Urothelium cell line (cell line): ENCODE measurements around the gene MEMO1.
"Not testable (repeated sequence)": the region's sequence is repeated elsewhere in the genome, so short reads cannot be mapped to it uniquely, and the experiment has no call there.

Experiments
- DNase-seq: peaks from one replicate; pipeline ENCODE4 v3.0.0; 2011; ENCODE audit warnings: low spot score, mixed read lengths
- FAIRE-seq: peaks from 2 replicates; lab custom pipeline; 2011; peaks lifted over from hg19 to GRCh38; lab: Jason Lieb, UNC

The MEMO1 gene

GRCh38 chr2:31920962-31921361 lies 89.8 kb downstream of the MEMO1 start:
- DNase-seq, result no peak
- no peak for FAIRE-seq

DNA sequence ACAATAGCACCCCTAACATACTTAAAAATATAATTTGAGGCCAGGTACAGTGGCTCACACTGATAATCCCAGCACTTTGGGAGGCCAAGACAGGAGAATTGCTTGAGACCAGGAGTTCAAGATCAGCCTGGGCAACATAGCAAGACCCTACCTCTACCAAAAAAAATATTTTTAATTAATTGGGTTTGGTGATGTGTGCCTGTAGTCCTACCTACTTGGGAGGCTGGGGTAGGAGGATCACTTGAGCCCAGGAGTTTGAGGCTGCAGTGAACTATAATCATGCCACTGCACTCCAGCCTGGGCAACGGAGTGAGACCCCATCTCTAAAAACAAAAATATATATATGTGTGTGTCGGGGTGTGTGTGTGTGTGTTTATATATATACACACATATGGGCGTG lies 91.3 kb downstream of the MEMO1 start:
- DNase-seq (no peak), FAIRE-seq (no peak)

- no peak for FAIRE-seq
- DNase-seq, result no peak
These were observed 101.1 kb downstream of the MEMO1 start for GRCh38 chr2:31909661-31910060.

DNA sequence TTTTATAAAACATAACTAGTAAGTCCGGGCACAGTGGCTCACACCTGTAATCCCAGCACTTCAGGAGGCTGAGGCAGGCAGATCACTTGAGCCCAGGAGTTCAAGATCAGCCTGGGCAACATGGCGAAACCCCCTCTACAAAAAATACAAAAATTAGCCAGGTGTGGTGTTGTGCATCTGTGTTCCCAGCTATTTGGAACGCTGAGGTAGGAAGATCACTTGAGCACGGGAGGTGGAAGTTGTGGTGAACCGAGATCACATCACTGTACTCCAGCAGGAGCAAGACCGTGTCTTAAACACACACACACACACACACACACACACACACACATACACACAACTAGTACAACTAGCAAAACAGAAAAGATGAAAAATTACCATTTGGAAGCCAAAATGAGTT lies 103.3 kb downstream of the MEMO1 start:
- FAIRE-seq, DNase-seq: not testable (repeated sequence)

- no peak for FAIRE-seq
- no peak for DNase-seq
These were observed 107.6 kb downstream of the MEMO1 start for GRCh38 chr2:31903109-31903780.

DNA sequence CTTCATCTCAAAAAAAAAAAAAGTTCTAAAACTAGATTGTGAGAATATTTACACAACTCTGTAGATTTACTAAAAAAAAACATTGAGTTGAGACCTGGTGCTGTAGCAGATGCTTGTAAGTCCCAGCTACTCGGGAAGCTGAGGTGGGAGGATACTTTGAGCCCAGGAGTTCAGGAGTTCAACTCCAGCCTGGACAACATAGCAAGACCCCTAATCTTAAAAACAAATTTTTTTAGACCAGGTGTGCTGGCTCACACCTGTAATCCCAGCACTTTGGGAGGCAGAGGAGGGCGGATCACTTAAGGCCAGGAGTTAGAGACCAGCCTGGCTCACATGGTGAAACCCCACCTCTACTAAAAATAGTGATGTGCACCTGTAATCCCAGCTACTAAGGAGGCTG lies 108.9 kb downstream of the MEMO1 start:
- no peak for DNase-seq
- no peak for FAIRE-seq

DNA sequence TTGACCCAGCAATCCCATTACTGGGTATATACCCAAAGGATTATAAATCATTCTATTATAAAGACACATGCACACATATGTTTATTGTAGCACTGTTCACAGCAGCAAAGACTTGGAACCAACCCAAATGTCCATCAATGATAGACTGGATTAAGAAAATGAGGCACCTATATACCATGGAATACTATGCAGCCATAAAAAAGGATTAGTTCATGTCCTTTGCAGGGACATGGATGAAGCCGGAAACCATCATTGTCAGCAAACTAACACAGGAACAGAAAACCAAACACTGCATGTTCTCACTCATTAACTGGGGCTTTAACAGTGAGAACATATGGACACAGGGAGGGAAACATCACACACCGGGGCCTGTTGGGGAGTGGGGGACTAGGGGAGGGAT lies 110.7 kb downstream of the MEMO1 start:
- DNase-seq, FAIRE-seq: not testable (repeated sequence)

- not testable (repeated sequence) for DNase-seq, FAIRE-seq
These were observed 112.5 kb downstream of the MEMO1 start for GRCh38 chr2:31898346-31898745.

- DNase-seq, FAIRE-seq: not testable (repeated sequence)
These were observed 113.5 kb downstream of the MEMO1 start for GRCh38 chr2:31897340-31897739.

- DNase-seq (no peak), FAIRE-seq (no peak)
These were observed 114.5 kb downstream of the MEMO1 start for GRCh38 chr2:31896293-31896692.

- DNase-seq (no peak), FAIRE-seq (no peak)
These were observed 116.2 kb downstream of the MEMO1 start for GRCh38 chr2:31894656-31895055.

- no peak for FAIRE-seq
- DNase-seq, result no peak
These were observed 117.7 kb downstream of the MEMO1 start for GRCh38 chr2:31893094-31893493.

DNA sequence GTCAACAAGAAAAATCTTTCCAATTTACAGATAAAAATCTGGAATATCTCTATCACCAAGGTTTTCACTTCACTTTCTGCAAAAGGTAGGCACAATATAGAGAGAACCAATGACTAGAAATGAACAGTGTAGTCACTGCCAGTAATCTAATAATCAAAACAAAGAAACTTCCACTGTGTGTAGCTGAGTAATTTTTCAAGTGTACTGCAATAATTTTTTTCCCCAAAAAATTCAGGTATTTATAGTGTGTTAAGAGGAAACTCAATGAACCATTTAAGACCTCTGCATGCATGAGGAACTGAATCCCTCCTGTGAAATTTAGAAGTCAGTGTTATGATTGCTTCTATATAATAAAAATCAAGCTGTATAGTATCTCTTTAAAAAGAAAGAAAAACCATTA lies 121.8 kb downstream of the MEMO1 start:
- FAIRE-seq (no peak), DNase-seq (no peak)

DNA sequence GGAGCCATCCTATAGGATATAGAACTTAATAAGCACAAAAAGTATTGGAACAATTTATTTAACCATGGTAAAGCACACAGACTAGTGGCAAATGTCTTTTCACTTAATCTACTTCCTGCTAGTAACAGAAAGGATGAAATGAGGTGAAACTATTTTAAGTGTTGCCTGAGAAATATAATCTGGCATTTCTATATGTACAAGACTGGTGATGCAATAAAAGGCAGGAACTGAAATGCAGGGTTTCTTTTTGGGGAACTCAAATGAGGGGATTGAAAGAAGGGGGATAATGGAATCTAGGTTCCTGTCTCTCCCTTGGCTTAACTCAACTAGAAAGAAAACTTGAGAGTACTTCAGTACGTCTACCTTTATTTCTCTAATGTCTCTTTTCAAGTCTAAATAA lies 122.3 kb downstream of the MEMO1 start:
- DNase-seq (no peak), FAIRE-seq (no peak)

DNA sequence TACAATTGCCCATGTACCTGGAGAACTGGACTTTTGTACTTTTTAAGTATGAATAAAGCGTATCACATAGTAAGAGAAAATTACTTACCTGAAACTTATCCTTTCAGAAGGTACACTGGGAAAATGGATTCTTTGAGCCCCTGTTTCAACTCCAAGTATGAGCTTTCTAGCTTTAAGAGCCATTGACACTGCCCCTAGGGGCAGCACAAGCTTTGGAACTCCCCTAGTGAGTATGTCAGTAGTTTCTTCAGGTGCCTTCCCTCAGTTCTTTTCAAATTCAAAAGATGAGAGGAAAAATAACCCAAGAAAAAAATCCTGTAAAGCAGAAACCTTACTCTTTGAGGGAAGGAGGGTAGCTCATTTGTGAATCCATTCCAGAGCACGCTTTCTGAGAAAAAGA lies 124.1 kb downstream of the MEMO1 start:
- peak; percentile 6 for DNase-seq
- FAIRE-seq, result no peak

DNA sequence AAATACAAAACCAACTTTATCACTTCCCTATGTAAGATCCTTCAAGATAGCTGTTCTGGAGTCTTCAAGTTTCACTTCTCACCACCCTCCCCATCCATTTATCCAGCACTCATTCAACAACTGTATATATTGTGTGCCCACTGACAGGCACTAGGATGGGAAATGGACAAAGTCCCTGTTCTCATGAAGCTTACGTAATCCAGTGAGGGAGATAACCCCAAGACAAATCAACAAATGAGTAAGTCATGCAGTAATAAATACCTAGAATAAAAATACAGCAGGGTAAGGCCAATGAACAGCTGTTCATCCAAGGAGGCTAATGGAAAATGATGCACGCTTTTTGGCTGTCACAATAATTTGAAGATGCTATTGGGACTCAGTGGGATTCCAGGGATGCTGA lies 133.8 kb downstream of the MEMO1 start:
- no peak for DNase-seq
- no peak for FAIRE-seq

- DNase-seq, result no peak
- FAIRE-seq, result no peak
These were observed 136.7 kb downstream of the MEMO1 start for GRCh38 chr2:31874071-31874470.

DNA sequence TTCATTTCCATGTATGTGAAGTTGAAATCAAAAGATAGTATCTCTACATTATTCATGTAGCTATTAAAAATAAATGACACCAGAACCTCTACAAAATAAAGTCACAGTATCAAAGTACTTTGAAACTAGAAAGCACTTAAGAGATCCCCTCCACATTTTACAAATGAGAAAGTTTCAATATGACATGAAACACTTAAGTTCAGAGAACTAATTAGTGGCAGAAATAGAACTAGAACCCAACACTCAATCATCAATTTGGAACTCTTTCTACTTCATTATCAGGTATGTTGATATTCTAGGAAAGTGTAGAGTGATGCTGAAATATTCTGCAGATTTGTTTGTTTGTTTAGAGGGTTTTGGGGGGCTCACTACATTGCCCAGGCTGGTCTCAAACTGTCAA lies 145.6 kb downstream of the MEMO1 start:
- no peak for FAIRE-seq
- DNase-seq, result no peak

DNA sequence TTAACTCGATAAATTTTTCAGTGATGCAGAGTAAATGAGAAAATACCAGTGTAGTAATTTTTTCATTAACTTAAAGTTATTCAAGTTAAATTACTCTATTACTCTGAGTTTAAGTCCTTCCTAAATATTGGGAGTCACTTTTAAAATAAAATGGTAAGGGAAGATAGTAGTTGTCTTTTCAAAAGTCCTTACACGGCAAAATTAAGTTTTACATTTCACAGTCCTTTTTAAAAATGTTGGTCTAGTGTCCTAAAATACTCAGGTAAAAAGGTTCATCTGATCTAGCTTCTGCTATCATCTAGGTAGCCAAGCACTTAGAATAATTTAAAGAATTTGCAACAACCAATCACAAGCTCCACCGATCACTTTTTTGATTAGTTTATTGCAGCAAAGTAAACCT lies 146.9 kb downstream of the MEMO1 start:
- FAIRE-seq, result no peak
- no peak for DNase-seq

DNA sequence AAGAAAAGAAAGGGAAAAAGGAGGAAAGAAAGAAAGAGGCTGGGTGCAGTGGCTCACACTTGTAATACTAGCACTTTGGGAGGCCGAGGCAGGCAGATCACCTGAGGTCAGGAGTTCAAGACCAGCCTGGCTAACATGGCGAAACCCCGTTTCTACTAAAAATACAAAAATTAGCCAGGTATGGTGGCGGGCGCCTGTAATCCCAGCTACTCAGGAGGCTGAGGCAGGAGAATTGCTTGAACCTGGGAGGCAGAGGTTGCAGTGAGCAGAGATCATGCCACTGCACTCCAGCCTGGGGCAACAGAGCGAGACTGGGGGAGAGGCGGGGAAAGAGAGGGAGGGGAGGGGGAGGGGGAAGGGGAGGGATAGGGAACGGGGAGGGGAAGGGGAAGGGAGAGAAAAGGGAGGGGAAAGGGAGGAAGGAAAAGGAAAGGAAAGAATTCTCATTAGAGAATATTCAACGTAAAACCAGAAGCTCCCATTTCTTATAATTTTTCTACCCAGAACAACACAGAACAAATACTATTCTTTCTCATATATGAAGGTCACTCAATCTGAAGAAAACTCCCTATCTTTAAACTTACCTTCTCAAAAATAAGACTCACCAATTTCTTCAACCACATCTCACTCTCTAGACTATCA lies 147.7 kb downstream of the MEMO1 start:
- not testable (repeated sequence) for DNase-seq, FAIRE-seq

DNA sequence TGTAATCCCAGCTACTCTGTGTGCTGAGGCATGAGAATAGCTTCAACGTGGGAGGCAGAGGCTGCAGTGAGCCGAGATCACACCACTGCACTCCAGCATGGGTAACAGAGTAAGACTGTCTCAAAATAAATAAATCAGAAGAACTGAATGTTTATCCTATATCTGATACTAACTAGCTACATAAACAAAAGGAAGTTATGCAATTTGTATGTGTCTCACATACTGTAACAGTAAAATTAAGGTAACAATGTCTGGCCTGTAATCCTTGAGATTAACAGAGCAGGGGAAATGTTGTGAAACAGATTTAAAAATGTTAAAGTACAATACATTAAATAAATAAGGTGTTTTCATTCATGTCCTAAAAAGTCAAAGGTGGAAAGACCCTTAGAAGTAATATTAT lies 150.8 kb downstream of the MEMO1 start:
- no peak for DNase-seq
- no peak for FAIRE-seq

DNA sequence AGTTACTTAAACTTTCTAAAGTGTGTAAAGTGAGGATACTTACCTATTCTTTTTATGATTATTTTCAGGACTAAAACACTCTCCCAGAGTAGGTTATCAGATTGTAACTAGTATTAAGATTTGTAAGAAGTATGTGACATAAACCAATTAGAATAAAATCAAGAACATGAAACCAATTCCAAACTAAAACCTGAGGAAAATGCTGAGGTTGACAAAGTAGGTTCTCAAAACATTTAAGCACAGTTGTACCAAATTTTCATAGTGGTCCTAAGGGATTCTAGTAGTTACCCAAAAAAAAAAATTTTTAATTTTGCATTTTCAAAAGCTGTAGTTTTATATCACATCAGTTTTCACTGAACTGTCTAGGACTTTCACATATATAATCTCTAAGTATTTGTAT lies 157.3 kb downstream of the MEMO1 start:
- no peak for DNase-seq
- FAIRE-seq, result no peak

GRCh38 chr2:31842150-31842549 lies 168.7 kb downstream of the MEMO1 start:
- DNase-seq, FAIRE-seq: not testable (repeated sequence)
